Activated B cell treated with CpG ODN at 0.5 μM for 24 hours (primary cell): Measurements from ENCODE around the gene SHANK1. TPM values are rescaled to one million over a fixed set of nuclear protein-coding genes. Genes with fewer than 3 reads are reported as not detected.

Experiments used
- ATAC-seq: fragments of 200-7000 bp; cut with Tn5 transposase; one replicate; pipeline ENCODE4 v1.10.0; 2021; ENCODE audit warnings: low read depth, mild to moderate bottlenecking, moderate library complexity
- CTCF ChIA-PET: fragments of 350-600 bp; sonication (Branson Sonifier 250); formaldehyde crosslinking; loops from one replicate; lab custom pipeline; 2021; ENCODE audit warnings: antibody characterized with exemption; lab: Charles Lee
- POLR2A ChIA-PET: fragments of 350-600 bp; sonication (Branson Sonifier 250); formaldehyde crosslinking; loops from one replicate; lab custom pipeline; 2021; ENCODE audit warnings: antibody characterized with exemption; lab: Charles Lee
- DNase-seq: peaks from one replicate; pipeline ENCODE4 v3.0.0; 2022
- H3K27ac Mint-ChIP-seq: one replicate; pipeline ENCODE4 v1.8.0; 2020; ENCODE audit warnings: mixed read lengths
- H3K27me3 Mint-ChIP-seq: one replicate; pipeline ENCODE4 v1.8.0; 2021; ENCODE audit warnings: mixed read lengths
- H3K36me3 Mint-ChIP-seq: one replicate; pipeline ENCODE4 v1.8.0; 2021; ENCODE audit warnings: low read depth, mixed read lengths
- H3K4me1 Mint-ChIP-seq: one replicate; pipeline ENCODE4 v1.8.0; 2021; ENCODE audit warnings: mixed read lengths
- H3K4me3 Mint-ChIP-seq: one replicate; pipeline ENCODE4 v1.8.0; 2020; ENCODE audit warnings: mild to moderate bottlenecking, mixed read lengths
- H3K9me3 Mint-ChIP-seq: one replicate; pipeline ENCODE4 v1.8.0; 2020; ENCODE audit warnings: mixed read lengths
- intact Hi-C: fragments of 100-400 bp; cut with micrococcal nuclease; formaldehyde crosslinking; loops from one replicate; pipeline ENCODE4 v1.15.1; 2024
- total RNA-seq: library from RNA; stranded (reverse); gene quantifications from 2 replicates; pipeline ENCODE4 v1.2.3, GENCODE V29; 2022
- TF ChIP-seq, protein P1 (sequence below): fragments of 200-600 bp; IDR thresholded peaks from one replicate; pipeline ENCODE4 v1.8.0; 2022; ENCODE audit warnings: antibody characterized with exemption, mild to moderate bottlenecking

Gene SHANK1
- total RNA-seq, 1 donor from 2014 or later = not detected

DNA sequence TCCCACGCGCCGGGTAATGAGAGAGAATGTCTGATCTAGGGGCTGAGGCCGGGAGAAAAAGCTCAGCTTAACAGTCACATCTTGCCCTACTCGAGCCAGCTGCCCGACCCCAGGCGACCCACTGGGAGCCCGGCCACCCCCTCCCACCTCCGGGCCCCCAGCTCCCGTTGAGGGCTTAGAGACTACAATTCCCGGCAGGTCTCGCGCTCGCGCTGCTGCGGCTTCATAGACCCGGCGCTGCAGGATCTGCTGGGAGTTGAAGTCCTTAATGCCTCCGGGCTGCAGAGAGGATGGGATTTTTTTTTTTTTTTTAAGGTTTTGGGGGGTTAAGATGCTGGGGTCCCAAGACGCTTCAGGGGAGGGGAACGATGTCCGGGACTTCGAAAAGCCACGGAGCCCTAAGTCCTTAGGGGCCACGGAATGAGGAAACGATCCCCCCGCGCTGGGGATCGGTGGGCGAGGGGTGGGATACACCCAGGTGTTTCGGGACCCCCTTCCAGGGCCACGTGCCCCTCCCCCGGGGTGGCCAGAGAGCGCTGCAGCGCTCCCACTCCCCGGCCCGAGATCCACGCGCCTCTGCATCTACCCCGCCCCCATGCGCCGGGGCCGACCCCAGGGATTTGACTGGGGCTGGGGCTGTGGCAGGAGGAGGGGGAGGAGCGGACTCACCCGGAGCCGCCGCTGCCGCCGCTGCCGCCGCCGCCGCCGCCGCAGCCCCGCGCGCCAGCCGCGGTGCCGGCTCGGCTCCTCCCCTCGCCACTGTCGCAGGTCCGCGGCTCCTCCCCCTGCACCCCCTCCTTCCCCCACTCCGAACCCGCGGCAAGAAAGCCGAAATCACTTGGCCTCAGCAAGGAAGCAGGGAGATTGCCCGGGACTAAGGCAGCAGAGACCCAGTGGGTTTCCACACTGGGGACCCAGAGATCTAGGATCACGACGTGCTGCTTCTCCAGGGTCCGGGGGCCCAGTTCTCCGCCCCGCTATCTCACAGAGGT, 80.2 kb downstream of the SHANK1 start, which contains the start of gene SYT3:
Gene SYT3 (minus strand): TSS at position 761 of the 992 bp plus-strand sequence. CDS start 2,470 bp downstream, outside the sequence.
- Mint-ChIP-seq H3K9me3 (peaks cover 5% of the 10 kb centered on the region), H3K4me3 (peak within 1 kb of the TSS; percentile 79), H3K27ac (no peak within 1 kb of the TSS), H3K4me1 (peaks cover 9% of the 10 kb centered on the region), H3K27me3 (peaks cover 46% of the 10 kb centered on the region), H3K36me3 (no peaks in the 10 kb centered on the region)
- DNase-seq = peak; percentile 21
- CTCF ChIA-PET = interaction anchor here (0.7 kb wide), 1 partner anchor 271 kb away, joined by 3 read pairs; no protein-coding TSS in a partner anchor
- ATAC-seq = peak; percentile 91
- POLR2A ChIA-PET = interaction anchor here (0.7 kb wide), 3 partner anchors 139 to 1550 kb away, joined by 3 to 4 read pairs (median 3); partner anchors contain the start of gene PPP2R1A
- TF ChIP-seq, protein P1, sequence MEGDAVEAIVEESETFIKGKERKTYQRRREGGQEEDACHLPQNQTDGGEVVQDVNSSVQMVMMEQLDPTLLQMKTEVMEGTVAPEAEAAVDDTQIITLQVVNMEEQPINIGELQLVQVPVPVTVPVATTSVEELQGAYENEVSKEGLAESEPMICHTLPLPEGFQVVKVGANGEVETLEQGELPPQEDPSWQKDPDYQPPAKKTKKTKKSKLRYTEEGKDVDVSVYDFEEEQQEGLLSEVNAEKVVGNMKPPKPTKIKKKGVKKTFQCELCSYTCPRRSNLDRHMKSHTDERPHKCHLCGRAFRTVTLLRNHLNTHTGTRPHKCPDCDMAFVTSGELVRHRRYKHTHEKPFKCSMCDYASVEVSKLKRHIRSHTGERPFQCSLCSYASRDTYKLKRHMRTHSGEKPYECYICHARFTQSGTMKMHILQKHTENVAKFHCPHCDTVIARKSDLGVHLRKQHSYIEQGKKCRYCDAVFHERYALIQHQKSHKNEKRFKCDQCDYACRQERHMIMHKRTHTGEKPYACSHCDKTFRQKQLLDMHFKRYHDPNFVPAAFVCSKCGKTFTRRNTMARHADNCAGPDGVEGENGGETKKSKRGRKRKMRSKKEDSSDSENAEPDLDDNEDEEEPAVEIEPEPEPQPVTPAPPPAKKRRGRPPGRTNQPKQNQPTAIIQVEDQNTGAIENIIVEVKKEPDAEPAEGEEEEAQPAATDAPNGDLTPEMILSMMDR = no peak
- intact Hi-C loops = no loop called here

DNA sequence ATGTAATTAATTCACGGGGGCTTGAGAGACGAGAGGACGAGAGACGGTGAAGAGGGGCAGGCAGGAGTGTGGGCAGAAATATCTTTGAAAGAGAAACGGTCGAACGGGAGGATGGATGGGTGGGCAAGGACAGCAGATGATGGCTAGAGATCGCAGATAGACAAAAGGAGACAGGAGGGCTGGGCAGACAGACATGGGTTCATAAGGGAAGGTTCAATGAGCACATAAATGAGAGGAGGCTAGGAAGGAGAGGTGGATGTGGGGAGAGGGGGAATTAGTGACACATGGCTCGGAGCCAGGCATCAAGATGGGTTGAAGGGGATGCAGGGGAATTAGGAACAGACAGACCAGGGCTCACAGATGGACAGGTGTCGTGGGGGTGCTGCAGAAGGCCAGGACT, 81.0 kb downstream of the SHANK1 start:
- peaks cover 2% of the 10 kb centered on the region for H3K36me3 Mint-ChIP-seq
- ChIA-PET CTCF (interaction anchor here (0.7 kb wide), 1 partner anchor 270 kb away, joined by 3 read pairs; no protein-coding TSS in a partner anchor), POLR2A (interaction anchor here (0.7 kb wide), 3 partner anchors 140 to 1551 kb away, joined by 3 to 4 read pairs (median 3); partner anchors contain the start of gene PPP2R1A)
- H3K27me3 Mint-ChIP-seq = peaks cover 46% of the 10 kb centered on the region
- no peak overlapping the region for H3K4me3 Mint-ChIP-seq
- intact Hi-C loops = no loop called here
- peaks cover 10% of the 10 kb centered on the region for H3K9me3 Mint-ChIP-seq
- ATAC-seq = no peak
- no peak overlapping the region for H3K27ac Mint-ChIP-seq
- TF ChIP-seq, protein P1 = no peak
- H3K4me1 Mint-ChIP-seq = peaks cover 9% of the 10 kb centered on the region
- no peak for DNase-seq

DNA sequence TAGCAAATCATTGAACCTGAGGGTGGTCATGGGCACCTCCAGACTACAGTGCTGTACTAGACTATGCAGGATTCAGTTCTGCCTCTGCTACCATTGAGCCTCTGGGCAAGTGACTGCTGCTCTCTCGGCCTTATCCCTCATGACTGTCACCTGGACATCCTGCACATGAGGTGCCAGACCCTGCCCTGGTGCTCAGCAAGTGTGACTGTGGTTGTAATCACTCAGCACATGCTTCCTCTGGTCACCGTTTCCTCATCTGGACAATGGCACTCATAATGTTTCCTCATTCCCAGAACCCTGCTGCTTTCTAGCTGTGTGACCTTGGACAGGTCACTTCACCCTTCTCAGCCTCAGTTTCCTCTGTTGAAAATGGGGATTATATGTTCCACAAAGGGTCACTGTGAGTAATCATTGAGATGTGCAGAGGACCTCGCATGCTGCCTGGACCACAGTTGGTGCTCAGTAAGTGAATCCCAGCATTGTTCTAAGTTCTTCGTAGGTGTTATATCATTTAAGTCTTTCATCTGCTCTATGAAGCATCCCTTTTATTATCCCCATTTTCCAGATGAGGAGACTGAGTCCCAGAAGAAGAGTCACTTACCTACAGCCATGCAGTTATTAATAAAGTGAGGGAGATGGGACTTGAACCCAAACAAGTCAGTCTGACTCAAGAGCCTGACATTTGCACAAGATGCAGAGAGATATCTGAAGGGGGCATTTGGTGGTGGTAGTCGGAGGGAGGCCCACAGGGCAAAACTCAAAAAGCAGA, 83.1 kb downstream of the SHANK1 start:
- no peak for DNase-seq
- TF ChIP-seq, protein P1 = no peak
- H3K36me3 Mint-ChIP-seq = peaks cover 2% of the 10 kb centered on the region
- CTCF ChIA-PET = no interaction called here
- peaks cover 40% of the 10 kb centered on the region for H3K27me3 Mint-ChIP-seq
- ATAC-seq = no peak
- no peak overlapping the region for H3K27ac Mint-ChIP-seq
- H3K4me3 Mint-ChIP-seq = no peak overlapping the region
- H3K4me1 Mint-ChIP-seq = peaks cover 9% of the 10 kb centered on the region
- intact Hi-C loops = no loop called here
- POLR2A ChIA-PET = no interaction called here
- H3K9me3 Mint-ChIP-seq = peaks cover 14% of the 10 kb centered on the region

DNA sequence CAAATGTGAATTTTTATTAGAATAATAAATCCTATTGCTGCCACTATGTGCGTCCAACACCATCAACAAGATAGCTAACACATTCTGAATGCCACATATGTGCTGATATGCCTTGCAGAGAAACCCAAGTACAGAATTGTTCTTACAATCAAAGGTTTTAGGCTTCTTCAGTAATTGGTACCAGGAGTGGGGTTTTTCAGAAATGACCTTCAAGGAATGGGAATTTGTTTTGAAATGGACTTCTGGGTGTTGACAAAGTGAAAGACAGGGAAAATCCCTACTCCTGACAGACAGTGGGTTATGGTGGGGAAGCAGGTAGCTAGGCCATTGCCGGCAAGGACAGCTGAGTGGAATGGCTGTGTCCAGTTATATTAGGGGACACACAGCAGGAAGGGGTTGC, 85.6 kb downstream of the SHANK1 start:
- H3K36me3 Mint-ChIP-seq = peaks cover 2% of the 10 kb centered on the region
- ChIA-PET POLR2A (no interaction called here), CTCF (no interaction called here)
- H3K27me3 Mint-ChIP-seq = peaks cover 32% of the 10 kb centered on the region
- no peak overlapping the region for H3K4me3 Mint-ChIP-seq
- no peak for ATAC-seq
- no peak for DNase-seq
- intact Hi-C loops = no loop called here
- TF ChIP-seq, protein P1 = no peak
- H3K27ac Mint-ChIP-seq = no peak overlapping the region
- H3K4me1 Mint-ChIP-seq = peaks cover 6% of the 10 kb centered on the region
- peaks cover 14% of the 10 kb centered on the region for H3K9me3 Mint-ChIP-seq
